HepG2 (cell line): ENCODE measurements around the gene PCNA. TPM values are rescaled to one million over a fixed set of nuclear protein-coding genes. Genes with fewer than 3 reads are reported as not detected.

Experiments used
- ATAC-seq: fragments of 200-7000 bp; cut with Tn5 transposase; 3 replicates; pipeline ENCODE4 v1.9.1; 2020; ENCODE audit warnings: mild to moderate bottlenecking, moderate library complexity
- BruUV-seq: library from RNA; stranded (reverse); fragments of 400-500 nt; replicated peaks from 2 replicates; lab custom pipeline; 2021; lab: Mats Ljungman, UMichigan
- CTCF ChIA-PET: fragments of 300-600 bp; formaldehyde crosslinking; extraction: SDS; loops from one replicate; lab custom pipeline; 2021; ENCODE audit warnings: low total read pairs, inconsistent platforms, low intra/inter-chr PET ratio; lab: Yijun Ruan, JAX
- POLR2A ChIA-PET: fragments of 350-600 bp; sonication (Branson Sonifier 250); formaldehyde crosslinking; loops from one replicate; lab custom pipeline; 2020; ENCODE audit warnings: antibody characterized with exemption, inconsistent platforms; lab: Yijun Ruan, JAX
- DNase-seq: peaks from one replicate; pipeline ENCODE4 v3.0.0-alpha.2; 2015; ENCODE audit warnings: low spot score
- FAIRE-seq: peaks from 3 replicates; lab custom pipeline; 2011; peaks lifted over from hg19 to GRCh38; lab: Jason Lieb, UNC
- H2AFZ ChIP-seq: one replicate; pipeline ENCODE4 v1.6.1; 2011; ENCODE audit warnings: low read length, inconsistent platforms
- H3K27ac ChIP-seq: fragments of 300-600 bp; 3 replicates; pipeline ENCODE4 v1.8.0; 2011; ENCODE audit warnings: mixed run types, mild to moderate bottlenecking, mixed read lengths, low read length, inconsistent platforms; ENCODE audit not compliant: insufficient read depth; ENCODE audit errors: extremely low read length
- H3K27me3 ChIP-seq, 2 experiments: fragments of 200-600 bp in 1 of 2; 2 replicates in 1 of 2; 3 replicates in 1 of 2; pipeline versions ENCODE4 v1.6.0 to v1.8.0; 2011; ENCODE audit warnings: low read length in 2 of 2, mild to moderate bottlenecking in 2 of 2, moderate library complexity in 2 of 2, inconsistent platforms in 1 of 2; ENCODE audit not compliant: insufficient read depth in 2 of 2, control insufficient read depth in 1 of 2
- H3K36me3 ChIP-seq, 2 experiments: fragments of 200-600 bp in 1 of 2; replicated peaks in 1 of 2; 2 replicates in 1 of 2; 3 replicates in 1 of 2; pipeline versions ENCODE4 v1.5.1 to v1.8.0; 2011; ENCODE audit warnings: low read length in 2 of 2, inconsistent platforms in 1 of 2; ENCODE audit not compliant: insufficient read depth in 2 of 2, control insufficient read depth in 1 of 2
- H3K4me1 ChIP-seq: 2 replicates; pipeline ENCODE4 v1.5.1; 2012; ENCODE audit warnings: low read length, inconsistent platforms; ENCODE audit not compliant: insufficient read depth
- H3K4me2 ChIP-seq: 2 replicates; pipeline ENCODE4 v1.6.0; 2011; ENCODE audit warnings: low read depth, low read length, inconsistent platforms
- H3K4me3 ChIP-seq, 3 experiments: fragments of 200-600 bp in 1 of 3; sonication (generic), shearing (Covaris generic) in 1 of 3; replicated peaks in 1 of 3; 2 replicates each; pipeline ENCODE4 v1.5.1; 2011 to 2016; ENCODE audit warnings: low read length in 3 of 3, inconsistent platforms in 2 of 3, low read depth in 2 of 3, mild to moderate bottlenecking in 2 of 3, control low read depth in 1 of 3, mixed read lengths in 1 of 3; ENCODE audit not compliant: insufficient read depth in 1 of 3
- H3K79me2 ChIP-seq: one replicate; pipeline ENCODE4 v1.6.1; 2011; ENCODE audit warnings: low read length, inconsistent platforms; ENCODE audit not compliant: insufficient read depth
- H3K9ac ChIP-seq: 2 replicates; pipeline ENCODE4 v1.6.0; 2011; ENCODE audit warnings: mild to moderate bottlenecking, low read depth, low read length, inconsistent platforms; ENCODE audit not compliant: insufficient read depth
- H3K9me3 ChIP-seq: 2 replicates; pipeline ENCODE4 v1.5.1; 2012; ENCODE audit warnings: mild to moderate bottlenecking, low read length
- H4K20me1 ChIP-seq: 2 replicates; pipeline ENCODE4 v1.6.0; 2011; ENCODE audit warnings: inconsistent platforms, mild to moderate bottlenecking, low read length, moderate library complexity; ENCODE audit not compliant: insufficient read depth
- DPF2 ChIP-seq: sonication (generic); formaldehyde crosslinking; IDR thresholded peaks from 2 replicates; pipeline ENCODE4 v1.4.0; 2020; ENCODE audit warnings: mild to moderate bottlenecking, low read depth, missing genetic modification reagents, borderline replicate concordance
- KMT2A ChIP-seq: sonication (generic); formaldehyde crosslinking; IDR thresholded peaks from 2 replicates; pipeline ENCODE4 v1.4.0; 2020; ENCODE audit warnings: missing genetic modification reagents
- MATR3 ChIP-seq: sonication (generic); formaldehyde crosslinking; IDR thresholded peaks from 2 replicates; pipeline ENCODE4 v1.4.0; 2020; ENCODE audit warnings: missing genetic modification reagents
- SETDB1 ChIP-seq: sonication (generic); formaldehyde crosslinking; IDR thresholded peaks from 2 replicates; pipeline ENCODE4 v1.5.1; 2020; ENCODE audit warnings: missing genetic modification reagents, mild to moderate bottlenecking, borderline replicate concordance
- SMC3 ChIP-seq: IDR thresholded peaks from 2 replicates; pipeline ENCODE4 v1.6.1; 2011; ENCODE audit warnings: low read length, improper control_type of control experiment
- XRCC5 ChIP-seq: fragments of 200-400 bp; formaldehyde crosslinking; optimal IDR thresholded peaks from 2 replicates; pipeline ENCODE3; 2017; ENCODE audit warnings: mild to moderate bottlenecking, low read length
- ZNF234 ChIP-seq: sonication (generic); formaldehyde crosslinking; conservative IDR thresholded peaks from 2 replicates; pipeline ENCODE4 v1.5.1; 2020; ENCODE audit warnings: mild to moderate bottlenecking, missing genetic modification reagents
- ZNF331 ChIP-seq: sonication (generic); formaldehyde crosslinking; IDR thresholded peaks from 2 replicates; pipeline ENCODE4 v1.4.0; 2020; ENCODE audit warnings: missing genetic modification reagents
- ZNF543 ChIP-seq: sonication (generic); formaldehyde crosslinking; IDR thresholded peaks from 2 replicates; pipeline ENCODE4 v1.4.0; 2020; ENCODE audit warnings: mild to moderate bottlenecking, missing genetic modification reagents
- ZNF570 ChIP-seq: sonication (generic); formaldehyde crosslinking; IDR thresholded peaks from 2 replicates; pipeline ENCODE4 v1.4.0; 2020; ENCODE audit warnings: mild to moderate bottlenecking, missing genetic modification reagents, borderline replicate concordance
- ZNF577 ChIP-seq: sonication (generic); formaldehyde crosslinking; IDR thresholded peaks from 2 replicates; pipeline ENCODE4 v1.4.0; 2020; ENCODE audit warnings: mild to moderate bottlenecking, low read depth, missing genetic modification reagents, borderline replicate concordance
- ZNF616 ChIP-seq: sonication (generic); formaldehyde crosslinking; IDR thresholded peaks from 2 replicates; pipeline ENCODE4 v1.5.0; 2020; ENCODE audit warnings: low read depth, mild to moderate bottlenecking, missing genetic modification reagents
- WGBS: methylation state at CpG from one replicate; pipeline ENCODE4 v1.1.6; 2017; ENCODE audit warnings: low lambda C conversion rate; 5-methylcytosine and 5-hydroxymethylcytosine counted together
- in situ Hi-C: cut with HindIII; loops from 2 replicates; pipeline ENCODE4 v1.10.0; 2017; ENCODE audit warnings: low pct_unique_long_range_greater_than_20kb; ENCODE audit not compliant: extremely low pct_ligation_motif_present
- intact Hi-C: fragments of 100-400 bp; cut with micrococcal nuclease; formaldehyde crosslinking; loops from one replicate; pipeline ENCODE4 v1.10.0; 2022; ENCODE audit not compliant: unreplicated experiment
- polyA plus RNA-seq, 8 experiments: library from polyadenylated mRNA; depleted of rRNA in 3 of 8; stranded (reverse) in 7 of 8; unstranded in 1 of 8; fragments of >200 nt; fragmentation: Illumina TruSeq in 4 of 8; extraction: Trizol in 4 of 8; gene quantifications; 2 replicates each; pipeline versions ENCODE4 v1.2.1 to v1.2.3, GENCODE V29; 2011 to 2016; ENCODE audit warnings: low read depth in 4 of 8, missing spikeins in 1 of 8, mixed read lengths in 1 of 8; ENCODE audit not compliant: insufficient read depth in 1 of 8
- total RNA-seq, 5 experiments: library from RNA; depleted of rRNA; stranded (reverse); fragments of >200 nt; fragmentation: Illumina TruSeq; extraction: Trizol; gene quantifications; 2 replicates each; pipeline ENCODE4 v1.2.3, GENCODE V29; 2016; ENCODE audit warnings: low read depth in 1 of 5
- TF ChIP-seq, protein P1 (sequence below): IDR thresholded peaks from 2 replicates; pipeline ENCODE4 v1.6.1; 2016; ENCODE audit warnings: missing genetic modification reagents, missing compliant biosample characterization
- TF ChIP-seq, protein P2 (sequence below): sonication (generic); formaldehyde crosslinking; conservative IDR thresholded peaks from 2 replicates; pipeline ENCODE4 v1.4.0; 2020; ENCODE audit warnings: missing genetic modification reagents

Gene PCNA
- total and polyA plus RNA-seq, 2 of the 13 experiments (the other 11 are each of a cell fraction or from before 2014, with no cell fraction given) = 229 to 655 TPM

DNA sequence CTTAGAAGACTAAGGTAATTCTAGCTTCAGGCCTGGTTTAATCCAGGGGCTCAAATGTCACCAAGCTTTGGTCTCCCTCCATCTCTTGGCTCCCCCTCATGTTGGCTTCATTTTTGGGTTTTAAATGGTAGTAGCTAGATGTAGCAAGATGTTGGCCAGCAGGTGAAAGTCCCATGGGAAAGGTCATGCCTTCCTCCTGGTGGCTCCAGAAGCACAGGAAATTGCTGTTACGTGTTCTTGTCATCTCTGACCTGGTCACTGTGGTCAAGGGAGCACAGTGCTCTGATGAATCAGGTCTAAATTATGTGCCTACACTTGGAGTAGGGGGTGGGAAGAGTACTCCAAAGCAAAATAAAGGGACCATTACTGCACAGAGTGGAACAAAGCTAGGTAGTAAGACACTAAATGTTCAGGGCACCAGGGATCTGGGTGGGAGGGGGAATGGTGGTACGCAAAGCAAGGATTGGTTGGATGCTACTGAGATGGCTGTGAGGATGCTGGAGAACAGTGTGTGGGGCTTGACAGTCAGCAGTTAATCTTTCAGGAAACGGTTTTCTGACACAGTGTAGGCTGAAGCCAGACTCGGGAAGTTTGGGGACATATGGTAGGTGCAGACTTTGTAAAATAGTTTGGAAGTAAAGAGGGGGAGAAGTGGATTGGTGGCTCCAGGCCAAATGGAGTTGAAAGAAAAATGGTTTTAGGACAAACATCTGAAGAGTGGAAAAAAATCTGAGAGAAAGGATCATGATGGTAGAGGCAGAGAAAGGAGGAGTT is 37.1 kb upstream of the PCNA start (continued):
- TF ChIP-seq ZNF577 (CRISPR knock-in tag) (no peak), ZNF570 (CRISPR knock-in tag) (no peak), ZNF331 (CRISPR knock-in tag) (no peak), DPF2 (CRISPR knock-in tag) (peak; percentile 38; the same call in 1 of the 2 replicates), SMC3 (peak; percentile 44; the same call in 1 of the 2 replicates), MATR3 (no peak), KMT2A (no peak), ZNF543 (CRISPR knock-in tag) (no peak)
- TF ChIP-seq, protein P1, sequence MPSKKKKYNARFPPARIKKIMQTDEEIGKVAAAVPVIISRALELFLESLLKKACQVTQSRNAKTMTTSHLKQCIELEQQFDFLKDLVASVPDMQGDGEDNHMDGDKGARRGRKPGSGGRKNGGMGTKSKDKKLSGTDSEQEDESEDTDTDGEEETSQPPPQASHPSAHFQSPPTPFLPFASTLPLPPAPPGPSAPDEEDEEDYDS (CRISPR knock-in tag) = no peak; the same call in 1 of the 2 replicates
- TF ChIP-seq, protein P2, sequence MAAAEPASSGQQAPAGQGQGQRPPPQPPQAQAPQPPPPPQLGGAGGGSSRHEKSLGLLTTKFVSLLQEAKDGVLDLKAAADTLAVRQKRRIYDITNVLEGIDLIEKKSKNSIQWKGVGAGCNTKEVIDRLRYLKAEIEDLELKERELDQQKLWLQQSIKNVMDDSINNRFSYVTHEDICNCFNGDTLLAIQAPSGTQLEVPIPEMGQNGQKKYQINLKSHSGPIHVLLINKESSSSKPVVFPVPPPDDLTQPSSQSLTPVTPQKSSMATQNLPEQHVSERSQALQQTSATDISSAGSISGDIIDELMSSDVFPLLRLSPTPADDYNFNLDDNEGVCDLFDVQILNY (CRISPR knock-in tag) = no peak
- TF ChIP-seq, all 625 proteins: peak for 97

GRCh38 chr20:5155404-5155803 is 35.6 kb upstream of the PCNA start:
- TF ChIP-seq ZNF234 = 0 out of 2 replicates have a peak, but pooled peaks have one; percentile 28
- TF ChIP-seq SETDB1 (CRISPR knock-in tag) = 0 out of 2 replicates have a peak, but pooled peaks have one; percentile 46
- TF ChIP-seq XRCC5 = no peak
- TF ChIP-seq ZNF616 = no peak
- TF ChIP-seq, all 625 proteins: peak for 2
- ChIA-PET POLR2A (interaction anchor here (0.6 to 12.0 kb wide), 2 partner anchors 28 to 36 kb away, joined by 3 to 176 read pairs; partner anchors contain the start of gene CDS2), CTCF (no interaction called here)
- Histone ChIP-seq H2AFZ (no peak overlapping the region), H3K9ac (no peak overlapping the region), H3K36me3 (peaks cover 0 to 1% of the 10 kb centered on the region in 2 experiments; a peak in 1 of 5 replicates), H3K79me2 (peaks cover 81% of the 10 kb centered on the region), H3K27ac (peak overlapping the region; percentile 15), H3K4me2 (no peak overlapping the region), H4K20me1 (no peaks in the 10 kb centered on the region), H3K4me3 (no peak overlapping the region), H3K9me3 (no peaks in the 10 kb centered on the region), H3K27me3 (no peaks in the 10 kb centered on the region), H3K4me1 (peaks cover 84% of the 10 kb centered on the region)
- ATAC-seq = no peak
- in situ Hi-C loops (no loop called here), intact Hi-C loops (no loop called here)
- 98% methylated on average over 2 of the region's 2 CpGs for WGBS
- DNase-seq = no peak
- BruUV-seq = no TSS peak
- FAIRE-seq = no peak
